GM12872 (cell line): ENCODE measurements around the gene FAT1.

Source experiments
- TF ChIP-seq, protein P1 (sequence below): IDR thresholded peaks from 3 replicates; pipeline ENCODE4 v1.5.1; 2011; ENCODE audit warnings: low read depth, mild to moderate bottlenecking, low read length, moderate library complexity; ENCODE audit not compliant: insufficient read depth

Gene FAT1

DNA sequence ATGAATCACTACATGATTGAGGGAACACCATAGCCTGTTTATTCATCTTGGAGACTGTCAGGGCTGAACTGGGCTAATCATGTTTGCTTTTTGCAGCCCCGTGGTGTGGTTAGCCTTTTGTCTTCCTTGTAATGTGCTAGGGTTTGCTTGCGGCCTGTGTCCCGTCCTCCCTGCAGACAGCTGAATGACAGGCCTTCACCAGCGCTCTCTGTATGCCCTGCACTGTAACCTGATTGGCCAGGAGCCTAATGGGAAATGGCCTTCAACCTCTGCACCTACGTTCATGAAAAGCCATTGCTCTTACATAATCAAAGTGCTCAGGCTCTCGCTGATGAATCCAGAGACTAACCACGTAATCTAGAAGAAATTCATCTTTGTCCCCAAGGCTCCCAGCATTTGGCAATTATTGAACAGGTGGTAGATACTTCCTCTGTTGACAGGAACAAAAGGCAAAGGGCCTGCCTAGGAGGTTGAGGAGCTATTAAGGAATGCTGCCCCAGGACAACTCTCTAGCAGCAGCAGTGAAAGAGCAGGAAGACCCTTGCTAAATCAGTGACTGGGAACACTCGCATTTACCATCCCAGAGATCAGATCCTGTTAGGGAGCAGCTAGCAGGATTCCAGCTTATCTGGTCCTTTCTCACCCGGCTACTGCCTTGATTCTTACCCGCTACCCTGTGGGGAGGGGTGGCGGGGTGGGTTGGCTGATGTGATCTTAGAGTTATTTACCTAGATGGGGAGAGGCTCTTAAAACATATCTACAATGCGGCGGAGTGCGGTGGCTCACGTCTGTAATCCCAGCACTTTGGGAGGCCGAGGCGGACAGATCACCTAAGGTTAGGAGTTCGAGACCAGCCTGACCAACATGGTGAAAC lies 42.3 kb upstream of the FAT1 start:
- TF ChIP-seq, protein P1, sequence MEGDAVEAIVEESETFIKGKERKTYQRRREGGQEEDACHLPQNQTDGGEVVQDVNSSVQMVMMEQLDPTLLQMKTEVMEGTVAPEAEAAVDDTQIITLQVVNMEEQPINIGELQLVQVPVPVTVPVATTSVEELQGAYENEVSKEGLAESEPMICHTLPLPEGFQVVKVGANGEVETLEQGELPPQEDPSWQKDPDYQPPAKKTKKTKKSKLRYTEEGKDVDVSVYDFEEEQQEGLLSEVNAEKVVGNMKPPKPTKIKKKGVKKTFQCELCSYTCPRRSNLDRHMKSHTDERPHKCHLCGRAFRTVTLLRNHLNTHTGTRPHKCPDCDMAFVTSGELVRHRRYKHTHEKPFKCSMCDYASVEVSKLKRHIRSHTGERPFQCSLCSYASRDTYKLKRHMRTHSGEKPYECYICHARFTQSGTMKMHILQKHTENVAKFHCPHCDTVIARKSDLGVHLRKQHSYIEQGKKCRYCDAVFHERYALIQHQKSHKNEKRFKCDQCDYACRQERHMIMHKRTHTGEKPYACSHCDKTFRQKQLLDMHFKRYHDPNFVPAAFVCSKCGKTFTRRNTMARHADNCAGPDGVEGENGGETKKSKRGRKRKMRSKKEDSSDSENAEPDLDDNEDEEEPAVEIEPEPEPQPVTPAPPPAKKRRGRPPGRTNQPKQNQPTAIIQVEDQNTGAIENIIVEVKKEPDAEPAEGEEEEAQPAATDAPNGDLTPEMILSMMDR = no peak

DNA sequence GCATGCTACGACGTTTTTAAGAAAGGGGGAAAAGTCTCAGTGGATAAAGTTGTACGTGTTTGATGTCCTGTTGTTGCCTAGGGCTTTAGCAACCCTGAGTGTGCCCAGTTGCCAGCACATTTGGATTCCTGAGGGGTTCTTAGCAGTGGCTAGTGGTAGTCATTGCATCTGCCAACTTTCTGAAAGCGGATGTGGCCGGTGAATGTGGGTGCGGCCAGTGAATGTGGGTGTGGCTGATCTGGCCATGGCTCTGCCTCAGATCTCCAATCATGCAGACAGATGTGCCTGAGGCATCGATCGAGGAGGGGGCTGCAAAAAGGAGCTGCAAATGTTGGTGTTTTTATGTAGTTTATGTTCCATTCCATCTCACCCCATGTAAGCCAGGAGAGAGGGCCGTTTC lies 41.5 kb upstream of the FAT1 start:
- TF ChIP-seq, protein P1 = no peak

DNA sequence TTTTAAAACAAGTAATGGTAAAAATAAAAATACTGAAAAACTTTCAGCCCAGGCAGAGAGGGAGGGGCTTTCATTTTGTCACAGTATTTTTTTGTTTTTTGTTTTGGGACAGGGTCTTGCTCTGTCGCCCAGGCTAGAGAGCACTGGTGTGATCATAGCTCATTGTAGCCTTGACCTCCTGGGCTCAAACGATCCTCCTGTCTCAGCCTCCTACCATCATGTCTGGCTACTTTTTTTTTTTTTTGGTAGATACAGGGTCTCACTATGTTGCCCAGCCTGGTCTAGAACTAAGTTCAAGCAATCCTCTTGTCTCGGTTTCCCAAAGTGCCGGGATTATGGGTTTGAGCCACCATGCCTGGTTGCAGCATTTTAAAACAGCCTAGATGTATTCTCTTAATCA lies 40.8 kb upstream of the FAT1 start:
- TF ChIP-seq, protein P1 = no peak

DNA sequence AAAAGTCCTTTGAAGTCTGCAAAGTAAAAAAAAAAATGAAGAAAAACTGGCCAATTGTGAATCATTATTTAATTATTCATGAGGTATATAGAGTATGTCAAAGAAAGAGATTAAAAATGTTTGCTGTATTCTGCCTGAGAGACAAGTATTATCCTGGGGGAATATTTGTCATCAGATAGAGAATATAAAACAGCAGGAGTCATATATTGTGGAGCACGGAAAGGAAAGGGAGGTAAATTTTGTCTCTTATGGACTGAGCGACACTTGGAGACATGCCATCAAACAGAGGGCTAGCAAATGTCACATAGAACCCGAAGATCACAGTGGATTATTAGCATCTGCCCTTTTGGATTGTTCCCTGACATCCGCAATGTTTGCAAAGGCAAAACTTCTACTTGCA lies 39.2 kb upstream of the FAT1 start:
- TF ChIP-seq, protein P1 = no peak

DNA sequence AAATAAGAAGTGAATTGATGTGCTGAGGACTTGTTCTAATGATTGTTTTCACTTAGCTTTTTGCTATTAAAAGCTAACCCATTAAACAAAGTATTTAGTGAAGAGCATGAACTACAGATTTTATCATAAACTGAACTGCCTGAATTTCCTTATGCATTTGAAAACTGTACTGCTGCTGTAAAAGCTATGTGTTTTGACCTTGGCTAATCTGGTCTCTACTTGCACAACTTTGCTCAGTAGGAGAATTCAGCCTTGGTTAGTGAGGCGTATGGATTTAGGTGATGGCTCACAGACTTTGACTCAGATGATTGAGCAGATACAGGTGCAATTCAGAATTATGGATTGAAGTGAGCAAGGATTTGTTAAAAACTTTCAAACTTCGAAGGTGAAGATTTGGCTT lies 38.7 kb upstream of the FAT1 start:
- TF ChIP-seq, protein P1 = no peak

DNA sequence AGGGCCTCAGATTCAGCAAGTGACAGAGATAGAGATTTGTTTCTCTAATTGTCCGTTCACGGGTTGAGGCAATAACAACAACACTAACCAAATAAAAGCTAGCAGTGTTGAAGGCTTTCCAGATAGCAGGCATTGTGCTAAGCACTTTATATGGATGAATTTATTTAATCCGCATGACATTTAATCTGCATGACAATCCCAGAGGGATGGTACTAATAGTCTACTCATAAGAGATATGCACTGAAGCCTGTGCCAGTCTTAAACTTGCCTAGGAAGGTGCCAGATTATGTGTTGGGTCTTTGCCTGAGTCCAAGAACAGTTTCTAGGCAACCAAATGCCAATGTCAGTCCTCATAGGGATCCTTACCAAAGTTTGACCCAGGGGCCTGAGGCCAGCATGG lies 37.7 kb upstream of the FAT1 start:
- TF ChIP-seq, protein P1 = no peak

DNA sequence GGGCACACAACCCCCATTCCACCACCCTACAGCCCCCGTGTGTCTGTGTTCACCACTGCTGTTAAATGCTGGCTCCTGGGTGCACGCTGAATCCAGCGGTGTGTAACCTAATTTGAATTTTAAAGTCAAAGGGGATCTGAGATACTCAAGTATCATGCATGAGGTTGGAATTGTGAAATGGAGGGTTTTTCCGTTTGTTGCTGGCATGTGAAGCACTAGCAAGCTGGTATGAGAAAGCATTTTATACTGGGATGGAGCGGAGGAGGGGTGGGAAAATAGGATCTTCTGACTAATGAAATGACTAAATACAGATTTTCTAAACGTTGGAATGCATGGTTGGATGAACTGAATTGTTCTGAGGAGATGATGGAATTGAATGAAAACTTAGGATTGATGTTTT lies 36.9 kb upstream of the FAT1 start:
- TF ChIP-seq, protein P1 = no peak
